GM12878 (cell line): Measurements from ENCODE around the gene EGFL8. TPM values are rescaled to one million over a fixed set of nuclear protein-coding genes. Genes with fewer than 3 reads are reported as not detected.

Source experiments
- ATAC-seq: fragments of 200-7000 bp; cut with Tn5 transposase; 3 replicates; pipeline ENCODE4 v1.9.1; 2020; ENCODE audit warnings: mild to moderate bottlenecking, moderate library complexity
- BruUV-seq: library from RNA; stranded (reverse); fragments of 400-500 nt; replicated peaks from 2 replicates; lab custom pipeline; 2021; lab: Mats Ljungman, UMichigan
- CTCF ChIA-PET: fragments of 300-600 bp; sonication (Branson Sonifier 250); formaldehyde crosslinking; extraction: SDS; loops from one replicate; lab custom pipeline; 2021; ENCODE audit warnings: inconsistent platforms; lab: Yijun Ruan, JAX
- POLR2A ChIA-PET: fragments of 350-600 bp; formaldehyde crosslinking; extraction: SDS; loops from one replicate; lab custom pipeline; 2021; ENCODE audit warnings: inconsistent platforms; lab: Charles Lee
- RAD21 ChIA-PET: fragments of 300-600 bp; sonication (Branson Sonifier 250); formaldehyde crosslinking; loops from one replicate; lab custom pipeline; 2023; ENCODE audit warnings: antibody characterized with exemption; ENCODE audit not compliant: unreplicated experiment; lab: Charles Lee
- SMC1A ChIA-PET: fragments of 300-600 bp; sonication (Branson Sonifier 250); formaldehyde crosslinking; loops from one replicate; lab custom pipeline; 2023; ENCODE audit not compliant: unreplicated experiment, uncharacterized antibody; lab: Charles Lee
- DNase-seq: peaks from one replicate; pipeline ENCODE4 v3.0.0-alpha.2; 2011; ENCODE audit warnings: low read depth, low spot score
- FAIRE-seq: peaks from 3 replicates; lab custom pipeline; 2011; peaks lifted over from hg19 to GRCh38; lab: Jason Lieb, UNC
- H2AFZ ChIP-seq: 2 replicates; pipeline ENCODE4 v1.6.0; 2011; ENCODE audit warnings: low read depth, low read length, control low read depth; ENCODE audit not compliant: control insufficient read depth
- H3K27ac ChIP-seq: 2 replicates; pipeline ENCODE4 v1.5.1; 2011; ENCODE audit warnings: control low read depth; ENCODE audit not compliant: control insufficient read depth, insufficient read depth
- H3K27me3 ChIP-seq, 2 experiments: replicated peaks in 1 of 2; 2 replicates each; pipeline versions ENCODE4 v1.6.0 to v1.6.1; 2011; ENCODE audit warnings: low read length in 1 of 2; ENCODE audit not compliant: control insufficient read depth in 2 of 2, insufficient read depth in 2 of 2
- H3K36me3 ChIP-seq, 2 experiments: 2 replicates each; pipeline ENCODE4 v1.5.1; 2011; ENCODE audit warnings: low read length in 1 of 2; ENCODE audit not compliant: control insufficient read depth in 2 of 2, insufficient read depth in 2 of 2
- H3K4me1 ChIP-seq: 2 replicates; pipeline ENCODE4 v1.6.1; 2011; ENCODE audit warnings: mild to moderate bottlenecking, low read length, moderate library complexity, mixed read lengths; ENCODE audit not compliant: control insufficient read depth, insufficient read depth
- H3K4me2 ChIP-seq: 2 replicates; pipeline ENCODE4 v1.6.0; 2011; ENCODE audit warnings: control low read depth; ENCODE audit not compliant: control insufficient read depth, insufficient read depth
- H3K4me3 ChIP-seq: fragments of 200-600 bp; sonication (generic); 2 replicates; pipeline ENCODE4 v1.5.1; 2016
- H3K79me2 ChIP-seq: 2 replicates; pipeline ENCODE4 v1.6.0; 2011; ENCODE audit warnings: low read length; ENCODE audit not compliant: control insufficient read depth, insufficient read depth
- H3K9ac ChIP-seq: 2 replicates; pipeline ENCODE4 v1.8.0; 2011; ENCODE audit warnings: low read length, control low read depth, mixed read lengths; ENCODE audit not compliant: control insufficient read depth, insufficient read depth
- H3K9me3 ChIP-seq: replicated peaks from 3 replicates; pipeline ENCODE4 v1.5.1; 2011; ENCODE audit warnings: mild to moderate bottlenecking, low read length; ENCODE audit not compliant: control insufficient read depth, insufficient read depth
- H4K20me1 ChIP-seq: 2 replicates; pipeline ENCODE4 v1.6.0; 2011; ENCODE audit not compliant: control insufficient read depth, insufficient read depth
- ATF7 ChIP-seq: fragments of 450-650 bp; IDR thresholded peaks from 2 replicates; pipeline ENCODE4 v1.6.1; 2016; ENCODE audit warnings: low read depth, mild to moderate bottlenecking
- BMI1 ChIP-seq: fragments of 450-650 bp; IDR thresholded peaks from 2 replicates; pipeline ENCODE4 v1.6.1; 2016; ENCODE audit warnings: mild to moderate bottlenecking, moderate library complexity, borderline replicate concordance
- DPF2 ChIP-seq: fragments of 450-650 bp; IDR thresholded peaks from 2 replicates; pipeline ENCODE4 v1.6.1; 2017; ENCODE audit warnings: mild to moderate bottlenecking
- E4F1 ChIP-seq: fragments of 450-650 bp; IDR thresholded peaks from 2 replicates; pipeline ENCODE4 v1.6.1; 2018; ENCODE audit warnings: borderline replicate concordance, mild to moderate bottlenecking; ENCODE audit not compliant: partially characterized antibody
- HSF1 ChIP-seq: fragments of 150-350 bp; IDR thresholded peaks from 2 replicates; pipeline ENCODE4 v1.6.1; 2014; ENCODE audit warnings: mild to moderate bottlenecking, low read depth, low read length
- IRF5 ChIP-seq: fragments of 450-650 bp; IDR thresholded peaks from 2 replicates; pipeline ENCODE4 v1.6.1; 2017; ENCODE audit warnings: borderline replicate concordance
- KAT2A ChIP-seq: conservative IDR thresholded peaks from 2 replicates; pipeline ENCODE4 v1.6.1; 2011; ENCODE audit warnings: low read depth, low read length; ENCODE audit not compliant: control insufficient read depth
- NR2C2 ChIP-seq: IDR thresholded peaks from 2 replicates; pipeline ENCODE4 v1.6.1; 2011; ENCODE audit warnings: borderline replicate concordance, low read depth; ENCODE audit not compliant: control insufficient read depth, insufficient read length
- PAX8 ChIP-seq: fragments of 450-650 bp; IDR thresholded peaks from 2 replicates; pipeline ENCODE4 v1.6.1; 2017; ENCODE audit warnings: mild to moderate bottlenecking, moderate library complexity
- PKNOX1 ChIP-seq: fragments of 450-650 bp; IDR thresholded peaks from 2 replicates; pipeline ENCODE4 v1.6.1; 2016; ENCODE audit warnings: mild to moderate bottlenecking
- RBBP5 ChIP-seq: fragments of 200-600 bp; sonication (generic); conservative IDR thresholded peaks from 2 replicates; pipeline ENCODE4 v1.6.1; 2016
- RFX5 ChIP-seq: IDR thresholded peaks from 2 replicates; pipeline ENCODE4 v1.6.1; 2011; ENCODE audit warnings: low read depth, low read length, improper control_type of control experiment
- SREBF2 ChIP-seq: IDR thresholded peaks from 2 replicates; pipeline ENCODE4 v1.6.1; 2012; ENCODE audit warnings: mild to moderate bottlenecking, low read length
- TCF3 ChIP-seq: IDR thresholded peaks from 2 replicates; pipeline ENCODE4 v1.6.1; 2012; ENCODE audit warnings: low read depth, mild to moderate bottlenecking, low read length, borderline replicate concordance; ENCODE audit not compliant: insufficient read depth
- WGBS: methylation state at CpG from one replicate; pipeline ENCODE4 v1.1.6; 2016; ENCODE audit warnings: low lambda C conversion rate; ENCODE audit not compliant: insufficient replicate concordance, insufficient coverage; ENCODE audit errors: missing lambda C conversion rate; 5-methylcytosine and 5-hydroxymethylcytosine counted together
- in situ Hi-C: fragments of 300-500 bp; cut with MboI; formaldehyde crosslinking; loops from 9 replicates; pipeline ENCODE4 v1.14.3; 2018; ENCODE audit warnings: mixed read lengths
- intact Hi-C: fragments of 100-400 bp; cut with micrococcal nuclease; formaldehyde crosslinking; loops from one replicate; pipeline ENCODE4 v1.14.2; 2022; ENCODE audit not compliant: unreplicated experiment
- polyA plus RNA-seq, 11 experiments: library from polyadenylated mRNA; depleted of rRNA in 4 of 11; unstranded in 6 of 11; stranded (reverse) in 5 of 11; fragments of >200 nt; fragmentation: Nextera tagmentation in 4 of 11; fragmentation: Illumina TruSeq in 1 of 11; extraction: Ambion mirVana in 4 of 11; extraction: Trizol in 1 of 11; gene quantifications; 1 replicate in 1 of 11; 2 replicates in 10 of 11; pipeline versions ENCODE4 v1.2.1 to v1.2.3, GENCODE V29; 2011 to 2016; ENCODE audit warnings: inconsistent platforms in 2 of 11, missing spikeins in 2 of 11, low read depth in 1 of 11
- total RNA-seq, 4 experiments: library from RNA; depleted of rRNA in 3 of 4; stranded (reverse); fragments of >200 nt in 3 of 4; fragmentation: Illumina TruSeq in 1 of 4; extraction: Trizol in 1 of 4; gene quantifications; 2 replicates each; pipeline versions ENCODE4 v1.2.1 to v1.2.3, GENCODE V29; 2013 to 2021
- TF ChIP-seq, protein P1 (sequence below): IDR thresholded peaks from 2 replicates; pipeline ENCODE4 v1.6.1; 2012; ENCODE audit warnings: low read length, inconsistent platforms

EGFL8 gene
- total and polyA plus RNA-seq, 10 of the 15 experiments (the other 5 are each of a cell fraction or from before 2014, with no cell fraction given), result 0.07 to 3.5 (median 1.4) TPM

DNA sequence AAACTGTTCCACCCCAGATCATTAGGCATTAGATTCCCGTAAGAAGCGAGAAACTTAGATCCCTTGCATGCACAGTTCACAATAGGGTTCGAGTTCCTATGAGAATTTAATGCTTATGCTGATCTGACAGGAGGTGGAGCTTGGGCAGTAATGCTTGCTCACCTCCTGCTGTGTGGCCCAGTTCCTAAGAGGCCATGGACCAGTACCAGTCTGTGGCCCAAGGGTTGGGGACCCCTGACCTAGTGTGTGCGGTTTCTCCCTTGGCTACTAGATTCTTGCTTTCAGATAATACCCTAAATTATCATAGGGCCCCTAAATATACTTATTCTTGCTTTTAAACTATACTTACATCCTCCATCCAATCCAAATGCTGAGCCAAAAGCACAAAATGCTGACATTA is 30.0 kb downstream of the EGFL8 start:
- DNase-seq, result no peak
- no peak for ATAC-seq
- no peak for FAIRE-seq
- Histone ChIP-seq H3K27me3 (no peaks in the 10 kb centered on the region), H3K27ac (peak overlapping the region; percentile 86), H3K4me2 (peak overlapping the region; percentile 93), H3K9me3 (no peaks in the 10 kb centered on the region), H3K4me1 (peaks cover 26% of the 10 kb centered on the region), H3K79me2 (peaks cover 39% of the 10 kb centered on the region), H4K20me1 (no peaks in the 10 kb centered on the region), H3K36me3 (no peaks in the 10 kb centered on the region; a peak in 1 of 4 replicates), H2AFZ (no peak overlapping the region), H3K9ac (peak overlapping the region; percentile 13; the same call in 1 of the 2 replicates), H3K4me3 (no peak overlapping the region)
- no TSS peak for BruUV-seq
- intact Hi-C loops, result no loop called here
- in situ Hi-C loops, result no loop called here
- POLR2A ChIA-PET, result interaction anchor here (2.6 to 6.6 kb wide), 2 partner anchors 17 to 66 kb away, joined by 51 to 69 read pairs; partner anchors contain the start of genes AGPAT1, ATF6B, FKBPL and RNF5
- SMC1A ChIA-PET, result interaction anchor here (1.0 to 1.9 kb wide), 2 partner anchors 18 to 79 kb away, joined by 3 to 13 read pairs; partner anchors contain the start of gene AGPAT1
- WGBS, result 96% methylated on average over 4 of the region's 4 CpGs
- RAD21 ChIA-PET, result interaction anchor here (1.6 kb wide), 2 partner anchors 51 to 245 kb away, joined by 4 to 10 read pairs; partner anchors contain the start of gene HLA-DRA
- CTCF ChIA-PET, result interaction anchor here (1.0 to 4.2 kb wide), 5 partner anchors 15 to 76 kb away, joined by 3 to 35 read pairs (median 16); partner anchors contain the start of genes ATF6B and FKBPL
- TF ChIP-seq E4F1, result no peak
- TF ChIP-seq PKNOX1, result no peak
- TF ChIP-seq ATF7, result no peak
- TF ChIP-seq, protein P1, sequence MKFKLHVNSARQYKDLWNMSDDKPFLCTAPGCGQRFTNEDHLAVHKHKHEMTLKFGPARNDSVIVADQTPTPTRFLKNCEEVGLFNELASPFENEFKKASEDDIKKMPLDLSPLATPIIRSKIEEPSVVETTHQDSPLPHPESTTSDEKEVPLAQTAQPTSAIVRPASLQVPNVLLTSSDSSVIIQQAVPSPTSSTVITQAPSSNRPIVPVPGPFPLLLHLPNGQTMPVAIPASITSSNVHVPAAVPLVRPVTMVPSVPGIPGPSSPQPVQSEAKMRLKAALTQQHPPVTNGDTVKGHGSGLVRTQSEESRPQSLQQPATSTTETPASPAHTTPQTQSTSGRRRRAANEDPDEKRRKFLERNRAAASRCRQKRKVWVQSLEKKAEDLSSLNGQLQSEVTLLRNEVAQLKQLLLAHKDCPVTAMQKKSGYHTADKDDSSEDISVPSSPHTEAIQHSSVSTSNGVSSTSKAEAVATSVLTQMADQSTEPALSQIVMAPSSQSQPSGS, result no peak
- TF ChIP-seq DPF2, result no peak
- TF ChIP-seq RBBP5, result no peak
- TF ChIP-seq KAT2A, result no peak
- TF ChIP-seq NR2C2, result no peak
- TF ChIP-seq RFX5, result no peak
- no peak for TF ChIP-seq TCF3
- TF ChIP-seq HSF1, result no peak
- no peak for TF ChIP-seq BMI1
- no peak for TF ChIP-seq SREBF2
- TF ChIP-seq PAX8, result no peak
- no peak for TF ChIP-seq IRF5
